Thyroid gland (tissue), 4 donors: ENCODE data around the gene NDUFA11. TPM values are rescaled to one million over a fixed set of nuclear protein-coding genes. Genes with fewer than 3 reads are reported as not detected.

Experiments used
- DNase-seq, 2 donors: peaks; one replicate each; pipeline ENCODE4 v3.0.0-alpha.2; 2019
- H3K27ac ChIP-seq, 3 donors: fragments of 200-600 bp; sonication (generic); 1 replicate in 2 of 3; 2 replicates in 1 of 3; pipeline ENCODE4 v1.5.1; 2016 to 2019; ENCODE audit warnings: mild to moderate bottlenecking in 1 of 3, moderate library complexity in 1 of 3
- H3K27me3 ChIP-seq: fragments of 200-600 bp; sonication (generic); one replicate; pipeline ENCODE4 v1.5.1; 2019
- H3K36me3 ChIP-seq, 2 donors: fragments of 200-600 bp; sonication (generic); one replicate each; pipeline ENCODE4 v1.5.1; 2016 to 2019
- H3K4me1 ChIP-seq, 2 donors: fragments of 200-600 bp; sonication (generic); one replicate each; pipeline ENCODE4 v1.5.1; 2017 to 2019
- H3K4me3 ChIP-seq, 3 donors: fragments of 200-600 bp; sonication (generic); replicated peaks in 1 of 3; 1 replicate in 2 of 3; 2 replicates in 1 of 3; pipeline ENCODE4 v1.5.1; 2016; ENCODE audit warnings: mild to moderate bottlenecking in 1 of 3
- H3K9me3 ChIP-seq: fragments of 200-600 bp; sonication (generic); one replicate; pipeline ENCODE4 v1.5.1; 2017
- CTCF ChIP-seq, 6 experiments: fragments of 200-600 bp in 3 of 6; fragments of 450-650 bp in 3 of 6; sonication (generic) in 3 of 6; IDR thresholded peaks; one replicate each; pipeline ENCODE4 v1.5.1; 2016 to 2019; ENCODE audit warnings: antibody characterized with exemption in 6 of 6, mild to moderate bottlenecking in 2 of 6, inconsistent platforms in 1 of 6, moderate library complexity in 1 of 6
- POLR2A ChIP-seq, 2 donors: fragments of 450-650 bp; IDR thresholded peaks; one replicate each; pipeline ENCODE4 v1.6.1; 2017; ENCODE audit warnings: antibody characterized with exemption in 2 of 2, mild to moderate bottlenecking in 2 of 2, moderate library complexity in 1 of 2
- WGBS, 2 donors: methylation state at CpG; one replicate each; pipeline ENCODE4 v1.1.5; 2017; 5-methylcytosine and 5-hydroxymethylcytosine counted together
- intact Hi-C: fragments of 100-400 bp; cut with DNase I; formaldehyde crosslinking; loops from one replicate; pipeline ENCODE4 v1.15.1; 2023
- total RNA-seq, 4 donors: library from RNA; depleted of rRNA; stranded (reverse); fragments of >200 nt; gene quantifications; one replicate each; pipeline ENCODE4 v1.2.3, GENCODE V29; 2016

NDUFA11 gene
- total RNA-seq, 4 donors from 2014 or later, result 115 to 325 (median 195) TPM

- DNase-seq, result no peak
- no peak for TF ChIP-seq CTCF (IDR thresholded peaks at IDR 0.05)
- TF ChIP-seq POLR2A (IDR thresholded peaks at IDR 0.05), result no peak
- 90 to 91% methylated on average over 27 to 29 of the region's 29 CpGs for WGBS, 2 donors
- H3K9me3 ChIP-seq, result no peaks in the 10 kb centered on the region
- H3K27me3 ChIP-seq, result no peaks in the 10 kb centered on the region
- peaks cover 7 to 32% of the 10 kb centered on the region in 2 donors for H3K4me1 ChIP-seq
- no peak overlapping the region for H3K4me3 ChIP-seq
- H3K27ac ChIP-seq, result no peak overlapping the region
- intact Hi-C loops, result no loop called here
- peaks cover 19% of the 10 kb centered on the region in 2 donors for H3K36me3 ChIP-seq
Observed at GRCh38 chr19:5896365-5897076, 7.1 kb downstream of the NDUFA11 start.

- no peak for DNase-seq
- 88 to 90% methylated on average over 8 of the region's 8 CpGs for WGBS, 2 donors
- Histone ChIP-seq H3K9me3 (no peaks in the 10 kb centered on the region), H3K4me3 (no peak overlapping the region), H3K36me3 (peaks cover 19% of the 10 kb centered on the region in 2 donors), H3K27me3 (no peaks in the 10 kb centered on the region), H3K4me1 (peaks cover 7 to 32% of the 10 kb centered on the region in 2 donors), H3K27ac (no peak overlapping the region)
- TF ChIP-seq POLR2A (IDR thresholded peaks at IDR 0.05) (no peak), CTCF (IDR thresholded peaks at IDR 0.05) (no peak)
- intact Hi-C loops, result no loop called here
Observed at GRCh38 chr19:5895890-5896289, 7.7 kb downstream of the NDUFA11 start.

GRCh38 chr19:5895409-5895808 lies 8.2 kb downstream of the NDUFA11 start:
- TF ChIP-seq CTCF (IDR thresholded peaks at IDR 0.05) (no peak), POLR2A (IDR thresholded peaks at IDR 0.05) (no peak)
- H3K4me1 ChIP-seq, result peaks cover 7 to 32% of the 10 kb centered on the region in 2 donors
- H3K4me3 ChIP-seq, result no peak overlapping the region
- 84 to 100% methylated on average over 2 to 8 of the region's 15 CpGs for WGBS, 2 donors
- no peak for DNase-seq
- peaks cover 19% of the 10 kb centered on the region in 2 donors for H3K36me3 ChIP-seq
- H3K9me3 ChIP-seq, result no peaks in the 10 kb centered on the region
- H3K27ac ChIP-seq, result no peak overlapping the region
- intact Hi-C loops, result no loop called here
- H3K27me3 ChIP-seq, result no peaks in the 10 kb centered on the region

GRCh38 chr19:5894704-5895349 lies 8.8 kb downstream of the NDUFA11 start:
- DNase-seq, result no peak
- Histone ChIP-seq H3K4me1 (peaks cover 7 to 36% of the 10 kb centered on the region in 2 donors), H3K36me3 (peaks cover 19% of the 10 kb centered on the region in 2 donors), H3K27me3 (no peaks in the 10 kb centered on the region), H3K4me3 (no peak overlapping the region), H3K9me3 (no peaks in the 10 kb centered on the region), H3K27ac (no peak overlapping the region)
- WGBS, 2 donors, result 91 to 93% methylated on average over 16 to 19 of the region's 28 CpGs
- TF ChIP-seq POLR2A (IDR thresholded peaks at IDR 0.05), result no peak
- no peak for TF ChIP-seq CTCF (IDR thresholded peaks at IDR 0.05)
- intact Hi-C loops, result no loop called here
